ENCODE data around the gene LCE1E. TPM values are rescaled to one million over a fixed set of nuclear protein-coding genes. Genes with fewer than 3 reads are reported as not detected.

LCE1E gene
- total RNA-seq, 1 experiment from 2014 or later, result not detected

DNA sequence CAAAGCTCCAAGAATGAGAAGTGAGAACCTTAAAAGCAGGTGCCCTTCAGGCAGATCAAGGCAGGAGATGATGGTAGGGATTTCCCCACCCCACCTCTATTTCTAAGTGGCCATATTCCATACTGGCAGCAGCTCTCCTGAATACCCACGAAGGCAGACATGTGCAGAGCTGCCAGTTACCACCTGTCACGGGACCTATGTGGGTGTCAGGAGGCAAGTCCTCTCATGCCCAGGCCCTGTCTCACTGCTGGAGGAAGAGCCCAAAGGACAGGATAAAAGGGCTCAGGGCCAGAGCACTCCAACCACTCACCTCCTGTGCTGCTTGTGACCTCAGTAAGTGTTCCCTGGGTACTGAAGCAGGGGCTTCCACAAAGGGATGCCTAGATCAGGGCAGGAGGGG is 25.0 kb downstream of the LCE1E start:
- Histone ChIP-seq H3K36me3 (ENCODE audit: control insufficient read depth, insufficient read depth, low read length) (no peaks in the 10 kb centered on the region), H3K9me3 (ENCODE audit: control insufficient read depth, insufficient read depth, low read depth, low read length) (no peaks in the 10 kb centered on the region), H3K27ac (ENCODE audit: low read length) (no peak overlapping the region), H3K4me3 (ENCODE audit: low read depth in 2 of 2, low read length in 2 of 2) (no peak overlapping the region), H3K27me3 (ENCODE audit: control insufficient read depth, insufficient read depth, low read length) (peaks cover 7% of the 10 kb centered on the region; the same call in 1 of the 2 replicates), H3K4me1 (ENCODE audit: control insufficient read depth, insufficient read depth, low read length) (no peaks in the 10 kb centered on the region)
- no TSS peak for BruUV-seq (replicated peaks)
- in situ Hi-C loops (cut with HindIII; ENCODE audit: low pct_unique_long_range_greater_than_20kb, low sequenced_read_pairs), result no loop called here
- no peak for DNase-seq (ENCODE audit: low read depth, low spot score)
- TF ChIP-seq SIN3A (IDR thresholded peaks at IDR 0.05; ENCODE audit: borderline replicate concordance, insufficient read depth, low read depth, low read length), result no peak
- TF ChIP-seq, protein P1, sequence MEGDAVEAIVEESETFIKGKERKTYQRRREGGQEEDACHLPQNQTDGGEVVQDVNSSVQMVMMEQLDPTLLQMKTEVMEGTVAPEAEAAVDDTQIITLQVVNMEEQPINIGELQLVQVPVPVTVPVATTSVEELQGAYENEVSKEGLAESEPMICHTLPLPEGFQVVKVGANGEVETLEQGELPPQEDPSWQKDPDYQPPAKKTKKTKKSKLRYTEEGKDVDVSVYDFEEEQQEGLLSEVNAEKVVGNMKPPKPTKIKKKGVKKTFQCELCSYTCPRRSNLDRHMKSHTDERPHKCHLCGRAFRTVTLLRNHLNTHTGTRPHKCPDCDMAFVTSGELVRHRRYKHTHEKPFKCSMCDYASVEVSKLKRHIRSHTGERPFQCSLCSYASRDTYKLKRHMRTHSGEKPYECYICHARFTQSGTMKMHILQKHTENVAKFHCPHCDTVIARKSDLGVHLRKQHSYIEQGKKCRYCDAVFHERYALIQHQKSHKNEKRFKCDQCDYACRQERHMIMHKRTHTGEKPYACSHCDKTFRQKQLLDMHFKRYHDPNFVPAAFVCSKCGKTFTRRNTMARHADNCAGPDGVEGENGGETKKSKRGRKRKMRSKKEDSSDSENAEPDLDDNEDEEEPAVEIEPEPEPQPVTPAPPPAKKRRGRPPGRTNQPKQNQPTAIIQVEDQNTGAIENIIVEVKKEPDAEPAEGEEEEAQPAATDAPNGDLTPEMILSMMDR (IDR thresholded peaks at IDR 0.05), result no peak
- TF ChIP-seq POLR2AphosphoS5 (IDR thresholded peaks at IDR 0.05; ENCODE audit: low read depth, low read length), result no peak
- TF ChIP-seq TCF7L2 (IDR thresholded peaks at IDR 0.05; ENCODE audit: low read depth, low read length), result no peak
- no peak for ATAC-seq
- POLR2A ChIA-PET, result no interaction called here
- CTCF ChIA-PET, result no interaction called here
- intact Hi-C loops (cut with micrococcal nuclease; ENCODE audit: unreplicated experiment), result no loop called here

DNA sequence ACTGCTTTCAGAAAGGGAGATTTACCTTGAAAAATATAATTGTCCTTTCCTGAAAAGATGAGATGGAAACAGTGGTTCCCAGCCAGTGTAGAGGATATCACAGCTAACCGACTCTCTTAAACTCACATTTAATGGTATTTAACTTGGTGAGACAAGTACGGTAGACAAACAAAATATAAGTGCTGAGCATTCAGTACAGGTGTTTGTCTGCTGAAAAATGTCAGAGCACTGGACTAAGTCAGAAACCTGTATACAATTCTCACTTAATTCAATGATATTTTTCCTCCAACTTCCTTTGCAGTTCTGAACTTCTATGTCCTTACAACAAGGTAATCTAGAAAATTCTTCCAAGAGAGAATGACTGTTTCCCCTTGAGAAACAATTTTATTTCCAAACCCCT is 25.6 kb downstream of the LCE1E start, which contains the start of gene LCE1B:
LCE1B (plus strand) TSS at position 301 of the 400 bp plus-strand sequence. CDS start 476 bp downstream, outside the sequence.
- H3K9me3 ChIP-seq (ENCODE audit: control insufficient read depth, insufficient read depth, low read depth, low read length), result no peaks in the 10 kb centered on the region
- H3K36me3 ChIP-seq (ENCODE audit: control insufficient read depth, insufficient read depth, low read length), result no peaks in the 10 kb centered on the region
- ATAC-seq (no peak), DNase-seq (ENCODE audit: low read depth, low spot score) (no peak)
- no peak within 1 kb of the TSS for H3K27ac ChIP-seq (ENCODE audit: low read length)
- H3K4me1 ChIP-seq (ENCODE audit: control insufficient read depth, insufficient read depth, low read length), result no peaks in the 10 kb centered on the region
- no TSS peak for BruUV-seq (replicated peaks)
- no peak within 1 kb of the TSS for H3K4me3 ChIP-seq (ENCODE audit: low read depth in 2 of 2, low read length in 2 of 2)
- no peak for TF ChIP-seq SIN3A (IDR thresholded peaks at IDR 0.05; ENCODE audit: borderline replicate concordance, insufficient read depth, low read depth, low read length)
- no peak for TF ChIP-seq POLR2AphosphoS5 (IDR thresholded peaks at IDR 0.05; ENCODE audit: low read depth, low read length)
- TF ChIP-seq REST (IDR thresholded peaks at IDR 0.05; ENCODE audit: insufficient read depth in 1 of 2, low read depth in 2 of 2, low read length in 1 of 2), result no peak
- TF ChIP-seq, protein P1 (IDR thresholded peaks at IDR 0.05), result no peak
- TF ChIP-seq TCF7L2 (IDR thresholded peaks at IDR 0.05; ENCODE audit: low read depth, low read length), result no peak
- in situ Hi-C loops (cut with HindIII; ENCODE audit: low pct_unique_long_range_greater_than_20kb, low sequenced_read_pairs) (no loop called here), intact Hi-C loops (cut with micrococcal nuclease; ENCODE audit: unreplicated experiment) (no loop called here)
- CTCF ChIA-PET, result no interaction called here
- H3K27me3 ChIP-seq (ENCODE audit: control insufficient read depth, insufficient read depth, low read length), result peaks cover 7% of the 10 kb centered on the region; the same call in 1 of the 2 replicates
- POLR2A ChIA-PET, result no interaction called here

All from Panc1 (cell line).